DOHH2 (cell line): Measurements from ENCODE around the gene DERA.

Experiments used
- CTCF ChIP-seq: fragments of 200-600 bp; sonication (generic); IDR thresholded peaks from one replicate; pipeline ENCODE4 v1.5.1; 2014; ENCODE audit warnings: antibody characterized with exemption, mild to moderate bottlenecking, low read depth, low read length; ENCODE audit not compliant: poor library complexity, severe bottlenecking
- EZH2phosphoT487 ChIP-seq: fragments of 200-600 bp; sonication (generic); IDR thresholded peaks from 2 replicates; pipeline ENCODE4 v1.6.1; 2017; ENCODE audit warnings: borderline replicate concordance, mild to moderate bottlenecking, antibody characterized with exemption, low read length, moderate library complexity, mixed read lengths

- TF ChIP-seq CTCF (no peak), EZH2phosphoT487 (no peak)
These were observed 78.0 kb downstream of the DERA start for GRCh38 chr12:15988983-15989755.
